Esophagus muscularis mucosa (tissue), 4 donors: ENCODE measurements around the gene RNF144B. TPM values are rescaled to one million over a fixed set of nuclear protein-coding genes. Genes with fewer than 3 reads are reported as not detected.
A peak's percentile ranks its signal among the peaks of the same experiment; 100 is the strongest.

Source experiments
- DNase-seq: peaks from one replicate; pipeline ENCODE4 v3.0.0-alpha.2; 2017; ENCODE audit errors: extremely low spot score
- H3K27ac ChIP-seq, 4 donors: fragments of 200-600 bp; sonication (generic); replicated peaks in 1 of 4; 1 replicate in 3 of 4; 2 replicates in 1 of 4; pipeline ENCODE4 v1.5.1; 2016 to 2019; ENCODE audit warnings: mild to moderate bottlenecking in 1 of 4
- H3K27me3 ChIP-seq, 4 donors: fragments of 200-600 bp; sonication (generic); one replicate each; pipeline versions ENCODE4 v1.5.1 to v1.6.0; 2016 to 2019
- H3K36me3 ChIP-seq, 4 donors: fragments of 200-600 bp; sonication (generic); one replicate each; pipeline ENCODE4 v1.5.1; 2016 to 2019
- H3K4me1 ChIP-seq, 4 donors: fragments of 200-600 bp; sonication (generic); one replicate each; pipeline ENCODE4 v1.5.1; 2016 to 2019
- H3K4me3 ChIP-seq, 4 donors: fragments of 200-600 bp; sonication (generic); 1 replicate in 2 of 4; 2 replicates in 2 of 4; pipeline ENCODE4 v1.5.1; 2016 to 2019; ENCODE audit warnings: mild to moderate bottlenecking in 4 of 4, moderate library complexity in 1 of 4
- H3K9me3 ChIP-seq, 4 donors: fragments of 200-600 bp; sonication (generic); 1 replicate in 3 of 4; 2 replicates in 1 of 4; pipeline ENCODE4 v1.5.1; 2016 to 2019
- CTCF ChIP-seq, 3 experiments: fragments of 200-600 bp in 2 of 3; fragments of 450-650 bp in 1 of 3; sonication (generic) in 2 of 3; IDR thresholded peaks; one replicate each; pipeline ENCODE4 v1.5.1; 2017 to 2019; ENCODE audit warnings: antibody characterized with exemption in 3 of 3, mild to moderate bottlenecking in 2 of 3, moderate library complexity in 1 of 3
- EP300 ChIP-seq: sonication (generic); formaldehyde crosslinking; IDR thresholded peaks from one replicate; pipeline ENCODE4 v1.6.1; 2017; ENCODE audit warnings: antibody characterized with exemption
- POLR2A ChIP-seq: fragments of 450-650 bp; IDR thresholded peaks from one replicate; pipeline ENCODE4 v1.6.1; 2017; ENCODE audit warnings: antibody characterized with exemption, moderate library complexity, mild to moderate bottlenecking, low read depth
- POLR2AphosphoS5 ChIP-seq, 2 donors: sonication (generic); formaldehyde crosslinking; IDR thresholded peaks; one replicate each; pipeline ENCODE4 v1.6.1; 2017; ENCODE audit warnings: antibody characterized with exemption in 2 of 2
- WGBS: methylation state at CpG from one replicate; pipeline ENCODE4 v1.1.5; 2018; 5-methylcytosine and 5-hydroxymethylcytosine counted together
- intact Hi-C: fragments of 100-400 bp; cut with DNase I; formaldehyde crosslinking; loops from one replicate; pipeline ENCODE4 v1.15.1; 2023
- total RNA-seq, 4 donors: library from RNA; depleted of rRNA; stranded (reverse); fragments of >200 nt; gene quantifications; one replicate each; pipeline versions ENCODE4 v1.1.0 to v1.2.1, GENCODE V29; 2016

RNF144B gene
- total RNA-seq, 4 donors from 2014 or later, result 6.6 to 20.0 (median 12.1) TPM

DNA sequence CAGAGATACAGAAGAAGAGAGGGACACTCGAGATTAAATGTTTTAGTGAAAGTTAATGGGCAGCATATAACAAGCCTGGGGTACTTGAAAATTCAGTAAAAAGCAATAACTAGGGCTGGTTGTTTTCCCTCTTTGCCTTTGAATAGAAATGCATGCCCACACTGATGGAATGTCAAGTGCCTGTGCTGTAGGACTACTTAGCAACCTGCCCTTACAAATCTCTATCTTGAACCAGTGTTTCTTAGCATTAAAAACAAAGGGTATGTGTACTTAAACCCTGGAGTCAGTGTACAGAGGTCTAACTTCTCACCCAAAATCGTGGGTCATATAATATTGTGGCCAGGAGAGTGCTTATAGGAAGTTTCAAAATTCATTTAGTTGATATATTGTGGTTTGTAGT, 37.1 kb downstream of the RNF144B start:
- Histone ChIP-seq H3K4me1 (peaks cover 0 to 19% (median 14%) of the 10 kb centered on the region in 4 donors), H3K27me3 (no peaks in the 10 kb centered on the region), H3K27ac (no peak overlapping the region), H3K9me3 (no peaks in the 10 kb centered on the region), H3K36me3 (peaks cover 0 to 11% (median 0%) of the 10 kb centered on the region in 4 donors), H3K4me3 (no peak overlapping the region)
- intact Hi-C loops, result no loop called here
- no peak for DNase-seq
- 70% methylated on average over 2 of the region's 2 CpGs for WGBS
- TF ChIP-seq EP300 (no peak), POLR2AphosphoS5 (IDR thresholded peaks at IDR 0.05) (no peak), CTCF (IDR thresholded peaks at IDR 0.05) (no peak), POLR2A (no peak)

GRCh38 chr6:18425218-18425617, 38.1 kb downstream of the RNF144B start:
- intact Hi-C loops, result no loop called here
- H3K4me1 ChIP-seq, result peaks cover 0 to 25% (median 14%) of the 10 kb centered on the region in 4 donors
- H3K27ac ChIP-seq, result no peak overlapping the region
- WGBS, result 83% methylated on average over 2 of the region's 2 CpGs
- H3K27me3 ChIP-seq, result no peaks in the 10 kb centered on the region
- H3K9me3 ChIP-seq, result no peaks in the 10 kb centered on the region
- no peak for DNase-seq
- H3K36me3 ChIP-seq, result peaks cover 0 to 11% (median 0%) of the 10 kb centered on the region in 4 donors
- no peak overlapping the region for H3K4me3 ChIP-seq
- TF ChIP-seq EP300, result no peak
- no peak for TF ChIP-seq CTCF (IDR thresholded peaks at IDR 0.05)
- TF ChIP-seq POLR2AphosphoS5 (IDR thresholded peaks at IDR 0.05), result no peak
- TF ChIP-seq POLR2A, result no peak

DNA sequence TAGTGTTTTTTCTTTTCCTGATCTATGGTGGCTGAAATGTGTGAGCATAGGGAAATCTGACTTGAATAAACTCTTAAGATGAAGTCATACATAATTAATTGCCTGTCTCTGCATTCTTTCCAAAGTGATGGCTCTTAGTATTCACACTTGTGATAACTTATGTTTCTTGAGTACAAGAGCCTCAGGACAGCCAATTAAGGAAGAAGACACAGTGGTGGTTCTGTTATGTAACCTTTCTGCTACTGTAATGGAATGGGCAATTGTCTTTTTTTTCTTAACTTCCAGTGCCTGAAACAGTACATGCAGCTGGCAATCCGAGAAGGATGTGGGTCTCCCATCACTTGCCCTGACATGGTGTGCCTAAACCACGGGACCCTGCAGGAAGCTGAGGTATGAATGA, 40.1 kb downstream of the RNF144B start:
- H3K4me1 ChIP-seq, result peaks cover 10 to 41% (median 30%) of the 10 kb centered on the region in 4 donors
- H3K27me3 ChIP-seq, result no peaks in the 10 kb centered on the region
- no peak for TF ChIP-seq CTCF (IDR thresholded peaks at IDR 0.05)
- no peak for TF ChIP-seq POLR2A
- TF ChIP-seq POLR2AphosphoS5 (IDR thresholded peaks at IDR 0.05), result no peak
- no peak for TF ChIP-seq EP300
- no peak overlapping the region for H3K4me3 ChIP-seq
- 46% methylated on average over 2 of the region's 2 CpGs for WGBS
- H3K27ac ChIP-seq, result peak overlapping the region in 3 of 4 donors; percentile 44 to 57 (median 56)
- no peaks in the 10 kb centered on the region for H3K9me3 ChIP-seq
- DNase-seq, result no peak
- intact Hi-C loops, result no loop called here
- H3K36me3 ChIP-seq, result peaks cover 0 to 15% (median 0%) of the 10 kb centered on the region in 4 donors

GRCh38 chr6:18429655-18430297, 42.6 kb downstream of the RNF144B start:
- intact Hi-C loops, result no loop called here
- Histone ChIP-seq H3K27ac (peak overlapping the region in 3 of 4 donors; percentile 49 to 67 (median 61)), H3K27me3 (no peaks in the 10 kb centered on the region), H3K36me3 (peaks cover 0 to 15% (median 0%) of the 10 kb centered on the region in 4 donors), H3K9me3 (no peaks in the 10 kb centered on the region), H3K4me3 (no peak overlapping the region), H3K4me1 (peaks cover 10 to 58% (median 45%) of the 10 kb centered on the region in 4 donors)
- 86% methylated on average over 4 of the region's 4 CpGs for WGBS
- TF ChIP-seq POLR2A (no peak), POLR2AphosphoS5 (IDR thresholded peaks at IDR 0.05) (no peak), EP300 (no peak), CTCF (IDR thresholded peaks at IDR 0.05) (no peak)
- DNase-seq, result no peak
